Inflammatory macrophage (primary cell): Measurements from ENCODE around the gene ERC2.

ENCODE experiments used
- DNase-seq, 2 donors: peaks; one replicate each; pipeline ENCODE4 v3.0.0-alpha.2; 2020 to 2022

The ERC2 gene

DNA sequence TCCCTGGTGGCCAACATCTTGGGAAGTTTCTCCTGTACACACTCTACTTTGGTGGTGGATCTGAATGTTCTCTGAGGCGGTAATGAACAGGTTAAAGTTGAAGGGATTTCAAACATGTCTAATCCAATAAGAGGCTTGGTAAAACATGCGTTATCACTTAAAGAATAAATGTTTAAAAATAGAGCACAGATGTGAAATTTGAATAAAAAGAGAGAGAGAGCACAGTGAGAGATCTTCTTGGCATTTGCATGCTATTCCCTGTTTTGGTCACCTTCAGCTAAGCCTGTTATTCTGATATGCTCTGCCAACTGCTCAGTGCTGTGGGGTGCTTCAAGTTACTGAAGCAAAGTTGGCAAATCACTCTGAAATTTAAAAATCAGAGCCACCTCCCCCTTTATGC is 743.4 kb downstream of the ERC2 start:
- DNase-seq: no peak

DNA sequence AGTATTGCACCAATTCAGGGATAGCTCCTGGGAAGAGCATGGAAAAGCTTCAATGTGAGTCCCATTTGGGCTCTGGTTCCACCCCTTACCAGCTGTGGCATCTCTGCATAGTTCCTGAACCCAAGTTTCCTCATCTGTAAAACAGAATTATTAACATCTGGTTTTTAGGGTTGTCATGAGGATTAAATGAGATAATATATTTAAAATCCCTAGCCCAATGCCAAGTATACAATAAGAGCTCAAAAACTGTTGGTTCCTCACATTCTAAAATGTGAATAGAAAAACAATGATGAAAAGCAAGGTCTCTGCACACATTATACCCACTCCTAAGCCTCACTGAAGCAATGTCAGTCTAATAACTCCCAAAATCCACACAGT is 743.9 kb downstream of the ERC2 start:
- DNase-seq: no peak

DNA sequence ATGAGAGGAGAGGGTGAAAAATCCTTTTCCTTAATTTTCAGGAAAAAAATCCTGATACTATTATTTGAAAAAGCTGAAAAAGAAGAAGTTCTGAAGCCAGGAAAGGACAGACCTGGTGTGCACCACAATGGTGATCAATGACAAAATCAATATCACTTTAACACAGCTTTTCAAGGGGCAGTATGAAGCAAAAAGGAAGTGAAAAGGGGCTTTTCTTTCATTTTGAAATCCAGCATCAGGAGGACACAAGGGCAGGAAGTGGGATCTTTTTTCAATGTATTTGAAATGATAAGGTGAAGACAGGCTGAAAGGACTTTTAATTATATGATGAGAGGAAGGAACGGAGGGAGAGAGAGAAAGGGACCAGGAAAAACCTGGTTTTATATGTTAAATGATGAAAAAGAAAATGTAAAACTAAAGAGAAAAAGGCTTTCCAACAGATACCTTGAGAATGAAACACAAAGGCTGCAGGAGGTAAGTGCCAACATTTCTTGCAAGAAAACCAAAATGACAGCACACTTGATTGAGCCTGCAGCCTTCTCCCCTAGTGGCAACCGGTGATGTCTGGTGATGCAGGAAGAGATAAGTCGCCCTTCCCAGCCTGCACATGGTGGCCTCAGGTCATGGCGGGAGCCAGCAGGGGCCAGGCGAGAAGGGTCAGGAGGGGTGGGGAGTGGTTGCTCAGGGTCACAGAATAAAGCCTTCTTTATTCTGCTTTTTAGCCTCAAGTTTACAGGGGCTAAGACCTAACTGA is 744.4 kb downstream of the ERC2 start:
- DNase-seq: no peak

DNA sequence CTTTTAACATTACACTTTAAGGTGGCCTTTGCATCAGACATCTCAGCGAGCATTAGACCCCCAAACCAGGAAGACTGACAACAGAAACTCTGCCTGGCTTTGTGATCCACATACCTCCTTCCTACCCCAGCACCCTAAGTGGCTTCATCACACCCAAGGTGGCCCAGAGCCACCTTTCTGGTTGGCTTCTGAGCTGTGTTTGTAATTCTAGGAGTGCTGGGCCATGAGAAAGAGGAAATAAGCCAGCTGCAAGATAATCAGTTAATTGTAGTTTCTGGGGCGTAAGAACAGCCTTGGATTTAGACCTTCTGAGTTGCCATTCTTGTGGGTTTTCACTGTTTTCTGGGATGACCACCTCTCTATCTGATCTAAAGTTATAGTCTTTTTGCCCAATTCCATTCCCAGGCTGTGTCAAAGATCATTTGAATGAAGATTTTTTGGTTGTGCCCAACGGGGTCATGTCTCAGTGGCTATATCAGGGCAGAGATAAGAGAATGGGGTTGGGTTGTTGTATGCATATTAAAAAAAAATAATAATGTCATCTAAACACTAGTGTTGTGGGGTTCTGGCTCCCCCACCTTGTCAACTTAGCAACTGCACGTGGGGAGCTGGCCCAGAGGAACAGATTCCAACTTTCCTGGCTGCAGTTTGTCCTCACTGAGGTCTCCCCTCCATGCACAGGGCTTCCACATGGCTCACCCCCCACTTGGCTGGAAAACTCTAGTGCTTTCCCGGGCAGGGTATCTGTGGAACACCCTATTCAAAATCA is 746.4 kb downstream of the ERC2 start:
- peak; percentile 19 to 24 for DNase-seq

DNA sequence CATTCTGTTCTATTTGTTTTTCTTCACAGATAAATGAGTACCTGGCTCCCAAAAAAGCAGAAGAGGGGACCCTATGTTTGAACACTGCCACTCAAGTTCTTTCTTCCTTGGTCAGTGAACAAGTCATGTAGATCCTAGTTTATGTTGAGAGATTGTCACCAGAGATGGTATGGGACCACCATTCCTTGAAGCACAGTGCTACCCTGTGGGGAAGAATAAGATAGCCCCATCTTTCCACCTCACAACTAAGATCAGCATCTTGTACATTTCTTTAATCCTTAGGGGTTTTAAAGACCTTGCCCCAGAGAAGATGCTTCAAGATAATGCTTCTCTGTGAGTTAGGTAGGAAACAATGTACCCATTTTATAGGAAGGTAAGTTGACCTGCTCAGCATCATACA is 747.7 kb downstream of the ERC2 start:
- no peak for DNase-seq

GRCh38 chr3:55719508-55719907 is 748.8 kb downstream of the ERC2 start:
- no peak for DNase-seq

DNA sequence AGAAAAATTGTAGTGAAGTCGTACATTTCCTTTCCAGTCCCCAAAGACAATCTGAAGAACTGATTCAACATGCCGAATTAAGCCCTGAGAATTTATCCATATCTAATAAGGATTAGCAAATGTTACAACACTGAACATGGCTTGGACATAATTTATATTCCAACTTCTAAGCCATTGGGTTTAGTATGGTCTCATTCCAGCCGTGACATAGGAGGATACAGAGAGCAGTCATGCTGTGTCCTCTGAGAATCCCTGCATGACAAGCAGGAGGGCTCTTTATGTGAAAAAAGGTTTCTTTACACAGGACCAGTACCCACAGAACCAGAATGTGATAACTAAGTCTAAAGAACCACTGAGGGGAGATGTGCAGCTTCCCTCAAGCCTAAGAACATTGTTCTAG is 749.3 kb downstream of the ERC2 start:
- DNase-seq: no peak

DNA sequence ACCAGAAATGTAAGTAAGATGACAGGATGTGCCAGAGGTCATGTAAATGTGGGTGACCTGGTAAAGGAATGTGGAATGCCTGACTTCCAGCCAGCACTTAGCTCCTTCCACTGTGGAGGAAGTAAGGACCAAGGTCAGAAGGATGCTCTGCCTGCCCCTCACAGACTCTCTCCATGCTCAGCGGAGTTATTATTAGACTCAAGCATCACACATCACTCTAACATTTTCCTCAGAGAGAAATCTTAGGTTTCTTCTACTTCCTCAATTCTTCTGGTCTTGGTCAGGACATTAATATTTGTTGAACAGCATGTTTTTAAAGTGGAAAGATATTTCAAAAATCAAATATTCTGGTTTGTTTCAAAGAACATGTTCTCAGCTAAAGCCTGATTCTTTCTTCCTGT is 749.7 kb downstream of the ERC2 start:
- DNase-seq: no peak

- no peak for DNase-seq
Observed at GRCh38 chr3:55718074-55718473, 750.2 kb downstream of the ERC2 start.

- DNase-seq: no peak
Observed at GRCh38 chr3:55717481-55717880, 750.8 kb downstream of the ERC2 start.

- DNase-seq: no peak
Observed at GRCh38 chr3:55716611-55717225, 751.5 kb downstream of the ERC2 start.

- no peak for DNase-seq
Observed at GRCh38 chr3:55716044-55716443, 752.2 kb downstream of the ERC2 start.

DNA sequence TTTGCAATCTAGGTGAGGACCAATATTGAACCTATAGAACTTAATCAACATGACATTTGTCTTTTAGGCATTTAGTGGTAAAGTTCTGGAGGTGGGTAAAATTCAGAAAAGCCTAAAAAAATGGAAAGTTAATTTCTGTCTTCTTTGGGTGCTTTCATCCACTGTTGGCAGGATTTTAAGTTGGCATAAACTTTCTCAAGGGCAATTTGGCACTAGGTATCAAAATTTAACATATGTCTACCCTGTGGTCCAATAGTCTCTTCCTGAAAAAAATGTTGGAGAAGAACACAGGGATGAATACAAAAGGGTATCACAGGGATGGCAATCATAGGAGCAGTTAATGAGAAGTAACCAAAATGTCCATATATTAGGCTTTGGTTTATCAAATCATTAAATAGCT is 754.2 kb downstream of the ERC2 start:
- DNase-seq: no peak

DNA sequence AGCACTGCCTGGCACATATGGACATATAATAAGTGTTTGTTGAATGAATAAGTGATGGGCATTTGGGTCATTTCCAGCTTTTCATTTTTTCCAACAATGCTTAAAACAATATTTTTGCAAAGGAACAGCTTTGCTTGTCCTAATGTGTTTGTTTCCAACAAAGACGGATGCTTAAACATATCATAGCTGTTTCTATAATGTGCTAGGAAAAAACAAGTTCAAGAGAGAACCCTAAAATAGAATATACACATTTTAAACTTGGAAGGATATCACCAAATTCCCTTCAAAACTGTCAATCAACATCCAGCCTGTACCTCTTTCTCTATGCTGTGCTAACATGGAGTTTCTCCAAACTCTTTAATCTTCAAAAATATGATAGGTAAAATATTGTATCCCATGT is 756.6 kb downstream of the ERC2 start:
- no peak for DNase-seq

DNA sequence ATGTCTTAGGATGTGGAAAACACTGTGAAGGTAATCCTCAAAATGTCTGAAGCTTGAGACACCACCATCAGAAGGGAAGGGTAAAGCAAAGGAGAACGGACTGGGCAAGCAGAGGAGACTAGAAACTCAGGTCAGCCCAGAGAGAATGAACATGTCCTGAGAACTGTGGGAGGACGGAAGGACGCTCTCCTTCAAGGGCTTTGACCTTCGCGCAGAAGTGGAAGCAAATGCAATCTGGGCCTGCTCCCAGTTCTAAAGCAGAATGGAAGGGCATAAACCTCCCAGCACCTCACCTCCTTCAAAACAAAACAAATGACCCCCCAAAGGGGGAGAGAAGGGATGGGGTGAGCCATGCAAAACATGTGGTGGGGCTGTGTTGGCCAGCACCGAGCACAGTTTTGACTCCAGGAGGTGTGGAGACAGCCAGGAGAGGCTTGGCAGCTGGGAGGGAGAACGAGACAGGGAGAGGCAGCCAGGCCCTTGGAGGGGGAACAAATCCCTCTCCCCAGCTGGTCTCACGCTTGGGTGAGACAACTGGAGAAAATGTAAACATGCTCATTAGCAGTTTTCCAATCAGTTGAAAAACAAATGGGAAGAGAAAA is 758.8 kb downstream of the ERC2 start:
- DNase-seq: no peak

GRCh38 chr3:55708921-55709320 is 759.3 kb downstream of the ERC2 start:
- no peak for DNase-seq

DNA sequence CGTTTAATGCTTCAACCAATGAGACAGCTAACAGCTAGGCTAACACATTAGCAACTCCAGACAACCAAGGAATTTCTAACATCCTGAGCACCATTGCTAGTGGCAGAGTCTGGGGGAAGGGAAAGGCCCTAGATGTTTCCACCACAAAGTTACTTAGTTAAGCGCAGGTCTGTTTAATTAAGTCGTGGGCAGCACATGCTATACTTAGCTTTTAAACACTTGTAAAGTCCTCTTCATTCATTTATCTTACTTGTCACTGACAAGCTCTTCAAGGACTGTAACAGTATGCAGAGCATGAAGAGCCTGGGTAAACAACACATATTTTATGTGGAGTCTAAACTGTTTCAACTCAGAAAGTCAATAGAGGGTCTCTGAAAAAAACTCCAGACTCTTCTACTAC is 760.0 kb downstream of the ERC2 start:
- DNase-seq: no peak

- DNase-seq: no peak
Observed at GRCh38 chr3:55704521-55704920, 763.7 kb downstream of the ERC2 start.

- DNase-seq: no peak
Observed at GRCh38 chr3:55702822-55703221, 765.4 kb downstream of the ERC2 start.

DNA sequence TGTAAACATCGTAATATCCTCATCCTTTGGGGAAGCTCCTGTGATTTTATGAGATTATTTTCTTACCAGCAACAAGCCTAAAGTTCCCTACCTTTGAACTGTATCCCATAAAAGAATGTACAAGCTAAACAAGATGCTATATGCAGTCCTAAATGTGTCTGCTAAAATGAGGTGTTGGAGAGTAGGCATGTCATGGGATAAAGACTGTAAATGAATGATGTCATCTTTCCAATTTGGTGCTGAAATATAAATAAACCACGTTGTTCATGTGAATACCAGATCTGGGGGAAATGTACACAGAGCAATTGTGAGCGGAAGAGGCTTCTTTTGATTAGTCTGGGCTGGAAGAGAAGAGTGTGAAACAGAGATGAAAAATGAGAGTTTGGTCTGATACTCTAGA is 766.3 kb downstream of the ERC2 start:
- no peak for DNase-seq

GRCh38 chr3:55698831-55699230 is 769.4 kb downstream of the ERC2 start:
- no peak for DNase-seq

DNA sequence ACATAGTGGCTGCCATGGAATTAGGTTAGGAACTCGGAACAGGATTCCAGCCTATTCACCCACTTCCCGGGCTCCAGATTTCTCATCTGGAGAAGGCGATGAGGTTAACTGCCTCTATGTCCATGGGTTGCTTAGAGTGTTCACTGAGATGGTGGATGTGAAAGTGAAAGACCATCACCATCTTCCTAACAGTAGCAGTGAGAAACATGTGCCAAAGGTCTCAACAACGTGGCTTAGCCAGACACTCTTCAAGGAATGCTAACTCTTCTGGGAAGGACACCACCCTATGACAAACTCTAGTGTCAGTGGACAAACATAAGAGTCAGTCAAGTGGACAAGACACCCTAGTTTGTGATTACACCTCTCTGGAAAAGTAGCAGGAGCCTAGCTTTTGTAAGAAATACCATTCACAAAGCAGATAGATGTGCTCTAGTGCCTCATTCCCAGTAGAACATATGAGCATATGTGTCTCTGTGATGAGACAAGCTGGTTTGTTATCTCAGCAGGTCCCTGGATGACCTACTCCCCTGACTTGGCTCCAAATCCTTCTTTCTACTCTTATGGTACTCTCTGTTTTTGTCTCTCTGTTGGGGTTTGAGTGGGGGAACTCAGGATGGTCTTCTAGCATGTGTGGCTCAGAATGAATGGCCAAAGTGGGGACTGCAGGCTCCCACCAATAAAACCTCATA is 770.9 kb downstream of the ERC2 start:
- no peak for DNase-seq
